IPS-20b (cell line): ENCODE measurements around the gene SVEP1.
"Not testable (repeated sequence)": the region's sequence is repeated elsewhere in the genome, so short reads cannot be mapped to it uniquely, and the experiment has no call there.

Experiments
- H3K27ac ChIP-seq: one replicate; pipeline ENCODE4 v1.5.1; 2013; ENCODE audit warnings: low read length
- H3K27me3 ChIP-seq: 2 replicates; pipeline ENCODE4 v1.6.1; 2013; ENCODE audit warnings: mild to moderate bottlenecking, low read length, inconsistent platforms; ENCODE audit not compliant: insufficient read depth
- H3K36me3 ChIP-seq: 2 replicates; pipeline ENCODE4 v1.6.1; 2013; ENCODE audit warnings: low read depth, mild to moderate bottlenecking, inconsistent platforms, low read length, moderate library complexity; ENCODE audit not compliant: insufficient read depth
- H3K4me1 ChIP-seq: 2 replicates; pipeline ENCODE4 v1.6.1; 2013; ENCODE audit warnings: mild to moderate bottlenecking, control low read depth, inconsistent platforms, low read length, moderate library complexity; ENCODE audit not compliant: insufficient read depth
- H3K4me3 ChIP-seq: 2 replicates; pipeline ENCODE4 v1.5.1; 2013; ENCODE audit warnings: mild to moderate bottlenecking, low read length, inconsistent platforms
- H3K9ac ChIP-seq: 2 replicates; pipeline ENCODE4 v1.6.1; 2013; ENCODE audit warnings: low read depth, mild to moderate bottlenecking, inconsistent platforms, low read length, moderate library complexity
- H3K9me3 ChIP-seq: 2 replicates; pipeline ENCODE4 v1.6.1; 2013; ENCODE audit warnings: mild to moderate bottlenecking, low read depth, low read length, inconsistent platforms; ENCODE audit not compliant: insufficient read depth

The SVEP1 gene

GRCh38 chr9:110440172-110440571 is 139.4 kb downstream of the SVEP1 start:
- H3K9me3 ChIP-seq: no peaks in the 10 kb centered on the region
- H3K27me3 ChIP-seq: no peaks in the 10 kb centered on the region
- no peak overlapping the region for H3K9ac ChIP-seq
- no peaks in the 10 kb centered on the region for H3K4me1 ChIP-seq
- no peaks in the 10 kb centered on the region for H3K36me3 ChIP-seq
- no peak overlapping the region for H3K4me3 ChIP-seq
- H3K27ac ChIP-seq: no peak overlapping the region

GRCh38 chr9:110432253-110432652 is 147.3 kb downstream of the SVEP1 start:
- Histone ChIP-seq H3K9me3 (no peaks in the 10 kb centered on the region), H3K4me1 (no peaks in the 10 kb centered on the region), H3K9ac (no peak overlapping the region), H3K27me3 (no peaks in the 10 kb centered on the region), H3K4me3 (no peak overlapping the region), H3K27ac (no peak overlapping the region), H3K36me3 (no peaks in the 10 kb centered on the region)

GRCh38 chr9:110429453-110429852 is 150.1 kb downstream of the SVEP1 start:
- Histone ChIP-seq H3K27me3 (no peaks in the 10 kb centered on the region), H3K4me3 (no peak overlapping the region), H3K9ac (no peak overlapping the region), H3K9me3 (no peaks in the 10 kb centered on the region), H3K4me1 (no peaks in the 10 kb centered on the region), H3K36me3 (no peaks in the 10 kb centered on the region), H3K27ac (no peak overlapping the region)

GRCh38 chr9:110427497-110428104 is 151.9 kb downstream of the SVEP1 start:
- no peaks in the 10 kb centered on the region for H3K9me3 ChIP-seq
- no peaks in the 10 kb centered on the region for H3K36me3 ChIP-seq
- no peaks in the 10 kb centered on the region for H3K4me1 ChIP-seq
- H3K27me3 ChIP-seq: no peaks in the 10 kb centered on the region
- no peak overlapping the region for H3K9ac ChIP-seq
- no peak overlapping the region for H3K4me3 ChIP-seq
- no peak overlapping the region for H3K27ac ChIP-seq

GRCh38 chr9:110426052-110426709 is 153.4 kb downstream of the SVEP1 start:
- H3K27ac ChIP-seq: no peak overlapping the region
- H3K9ac ChIP-seq: no peak overlapping the region
- H3K4me1 ChIP-seq: no peaks in the 10 kb centered on the region
- no peaks in the 10 kb centered on the region for H3K36me3 ChIP-seq
- H3K27me3 ChIP-seq: no peaks in the 10 kb centered on the region
- no peak overlapping the region for H3K4me3 ChIP-seq
- H3K9me3 ChIP-seq: no peaks in the 10 kb centered on the region

GRCh38 chr9:110414471-110414870 is 165.1 kb downstream of the SVEP1 start:
- Histone ChIP-seq H3K27me3 (no peaks in the 10 kb centered on the region), H3K4me3 (no peak overlapping the region), H3K36me3 (no peaks in the 10 kb centered on the region), H3K9ac (no peak overlapping the region), H3K9me3 (0 out of 2 replicates have a peak, but pooled peaks cover 5% of the 10 kb centered on the region), H3K27ac (no peak overlapping the region), H3K4me1 (no peaks in the 10 kb centered on the region)

GRCh38 chr9:110410961-110411360 is 168.6 kb downstream of the SVEP1 start:
- H3K27ac ChIP-seq: no peak overlapping the region
- no peak overlapping the region for H3K4me3 ChIP-seq
- no peaks in the 10 kb centered on the region for H3K4me1 ChIP-seq
- no peak overlapping the region for H3K9ac ChIP-seq
- H3K27me3 ChIP-seq: no peaks in the 10 kb centered on the region
- H3K36me3 ChIP-seq: no peaks in the 10 kb centered on the region
- no peaks in the 10 kb centered on the region for H3K9me3 ChIP-seq

GRCh38 chr9:110408598-110408997 is 170.9 kb downstream of the SVEP1 start:
- H3K27me3 ChIP-seq: no peaks in the 10 kb centered on the region
- no peaks in the 10 kb centered on the region for H3K4me1 ChIP-seq
- no peak overlapping the region for H3K27ac ChIP-seq
- H3K9ac ChIP-seq: no peak overlapping the region
- H3K4me3 ChIP-seq: no peak overlapping the region
- H3K9me3 ChIP-seq: no peaks in the 10 kb centered on the region
- no peaks in the 10 kb centered on the region for H3K36me3 ChIP-seq

GRCh38 chr9:110405858-110406443 is 173.6 kb downstream of the SVEP1 start:
- H3K27ac ChIP-seq: no peak overlapping the region
- H3K36me3 ChIP-seq: no peaks in the 10 kb centered on the region
- H3K4me1 ChIP-seq: no peaks in the 10 kb centered on the region
- H3K9me3 ChIP-seq: no peaks in the 10 kb centered on the region
- H3K27me3 ChIP-seq: no peaks in the 10 kb centered on the region
- H3K9ac ChIP-seq: no peak overlapping the region
- no peak overlapping the region for H3K4me3 ChIP-seq

GRCh38 chr9:110404473-110404872 is 175.1 kb downstream of the SVEP1 start:
- H3K9me3 ChIP-seq: no peaks in the 10 kb centered on the region
- no peaks in the 10 kb centered on the region for H3K4me1 ChIP-seq
- H3K27me3 ChIP-seq: no peaks in the 10 kb centered on the region
- H3K9ac ChIP-seq: no peak overlapping the region
- H3K36me3 ChIP-seq: no peaks in the 10 kb centered on the region
- H3K27ac ChIP-seq: no peak overlapping the region
- no peak overlapping the region for H3K4me3 ChIP-seq

GRCh38 chr9:110399983-110400382 is 179.6 kb downstream of the SVEP1 start:
- H3K9ac ChIP-seq: no peak overlapping the region
- no peaks in the 10 kb centered on the region for H3K27me3 ChIP-seq
- H3K9me3 ChIP-seq: no peaks in the 10 kb centered on the region
- H3K4me3 ChIP-seq: no peak overlapping the region
- H3K4me1 ChIP-seq: no peaks in the 10 kb centered on the region
- H3K27ac ChIP-seq: no peak overlapping the region
- H3K36me3 ChIP-seq: no peaks in the 10 kb centered on the region

- H3K27ac ChIP-seq, H3K9me3 ChIP-seq, H3K9ac ChIP-seq, H3K4me3 ChIP-seq, H3K27me3 ChIP-seq, H3K4me1 ChIP-seq, H3K36me3 ChIP-seq: not testable (repeated sequence)
Observed at GRCh38 chr9:110398992-110399391, 180.5 kb downstream of the SVEP1 start.
